Smooth muscle cell (in vitro differentiated cells): Measurements from ENCODE around the gene TLE3. TPM values are rescaled to one million over a fixed set of nuclear protein-coding genes. Genes with fewer than 3 reads are reported as not detected.

Experiments
- DNase-seq: peaks from one replicate; lab custom pipeline; 2025; ENCODE audit not compliant: unreplicated experiment; lab: John Stamatoyannopoulos, UW
- H2AFZ ChIP-seq: fragments of 200-600 bp; sonication (generic); 2 replicates; pipeline ENCODE4 v1.6.0; 2016; ENCODE audit warnings: antibody characterized with exemption, low read depth, mild to moderate bottlenecking
- H3F3A ChIP-seq: fragments of 200-600 bp; sonication (generic); 2 replicates; pipeline ENCODE4 v1.6.0; 2017; ENCODE audit warnings: antibody characterized with exemption, low read depth
- H3K27ac ChIP-seq: fragments of 200-600 bp; sonication (generic); 2 replicates; pipeline ENCODE4 v1.5.1; 2016; ENCODE audit warnings: low read depth, mild to moderate bottlenecking
- H3K27me3 ChIP-seq: fragments of 200-600 bp; sonication (generic); 2 replicates; pipeline ENCODE4 v1.6.1; 2016; ENCODE audit warnings: low read depth, mild to moderate bottlenecking
- H3K36me3 ChIP-seq: fragments of 200-600 bp; sonication (generic); 2 replicates; pipeline ENCODE4 v1.5.1; 2016; ENCODE audit warnings: low read depth
- H3K4me1 ChIP-seq: fragments of 200-600 bp; sonication (generic); 2 replicates; pipeline ENCODE4 v1.5.1; 2016; ENCODE audit warnings: low read depth
- H3K4me2 ChIP-seq: fragments of 200-600 bp; sonication (generic); 2 replicates; pipeline ENCODE4 v1.6.0; 2016; ENCODE audit warnings: mild to moderate bottlenecking
- H3K4me3 ChIP-seq: fragments of 200-600 bp; sonication (generic); 2 replicates; pipeline ENCODE4 v1.5.1; 2016; ENCODE audit warnings: mild to moderate bottlenecking
- H3K79me2 ChIP-seq: fragments of 200-600 bp; sonication (generic); 2 replicates; pipeline ENCODE4 v1.6.0; 2016; ENCODE audit warnings: low read depth, mild to moderate bottlenecking
- H3K9ac ChIP-seq: fragments of 200-600 bp; sonication (generic); 2 replicates; pipeline ENCODE4 v1.6.0; 2016; ENCODE audit warnings: low read depth
- H3K9me3 ChIP-seq: fragments of 200-600 bp; sonication (generic); replicated peaks from 2 replicates; pipeline ENCODE4 v1.5.1; 2016; ENCODE audit warnings: low read depth
- H4K20me1 ChIP-seq: fragments of 200-600 bp; sonication (generic); 2 replicates; pipeline ENCODE4 v1.6.0; 2016; ENCODE audit warnings: low read depth
- WGBS: methylation state at CpG from one replicate; pipeline ENCODE4 v1.1.7; 2016; ENCODE audit warnings: low lambda C conversion rate; 5-methylcytosine and 5-hydroxymethylcytosine counted together
- polyA plus RNA-seq: library from polyadenylated mRNA; unstranded; fragments of >200 nt; fragmentation: Nextera tagmentation; extraction: Ambion mirVana; gene quantifications from 2 replicates; pipeline ENCODE4 v1.2.1, GENCODE V29; 2016
- total RNA-seq: library from RNA; depleted of rRNA; stranded (reverse); fragments of >200 nt; gene quantifications from 2 replicates; pipeline ENCODE4 v1.2.3, GENCODE V29; 2014
- TF ChIP-seq, protein P1 (sequence below): fragments of 200-600 bp; sonication (generic); IDR thresholded peaks from 2 replicates; pipeline ENCODE4 v1.5.1; 2017; ENCODE audit warnings: borderline replicate concordance, mild to moderate bottlenecking, antibody characterized with exemption; ENCODE audit not compliant: insufficient read depth, poor library complexity, severe bottlenecking

Gene TLE3
- total and polyA plus RNA-seq, 2 experiments from 2014 or later = 50.9 to 53.2 TPM

DNA sequence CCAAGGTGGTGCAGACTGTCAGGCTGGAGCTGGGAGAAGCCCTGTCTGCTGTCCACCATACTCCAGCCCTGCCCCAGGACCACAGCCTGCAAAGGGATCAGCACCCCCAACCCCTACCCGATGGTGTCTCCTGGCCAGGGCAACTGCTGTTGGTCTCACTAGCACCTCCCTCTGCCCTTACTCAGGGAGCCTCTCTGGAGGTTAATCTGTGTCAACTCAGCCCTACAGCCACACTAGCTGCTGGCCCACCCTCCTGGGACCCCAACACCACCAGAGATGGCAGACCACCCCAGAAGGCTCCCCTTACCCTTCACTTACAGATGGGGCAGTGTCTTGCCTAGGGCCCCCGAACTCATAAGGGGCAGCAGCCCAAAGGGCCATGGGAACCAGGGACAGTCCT, 65.2 kb downstream of the TLE3 start:
- Histone ChIP-seq H3K9ac (no peak overlapping the region), H3K36me3 (no peaks in the 10 kb centered on the region), H3K79me2 (no peaks in the 10 kb centered on the region), H2AFZ (no peak overlapping the region), H3K4me2 (no peak overlapping the region), H3K4me1 (no peaks in the 10 kb centered on the region), H3K4me3 (no peak overlapping the region), H4K20me1 (no peaks in the 10 kb centered on the region), H3F3A (no peaks in the 10 kb centered on the region), H3K27ac (no peak overlapping the region), H3K27me3 (no peaks in the 10 kb centered on the region), H3K9me3 (no peaks in the 10 kb centered on the region)
- 96% methylated on average over 2 of the region's 2 CpGs for WGBS
- no peak for DNase-seq
- TF ChIP-seq, protein P1, sequence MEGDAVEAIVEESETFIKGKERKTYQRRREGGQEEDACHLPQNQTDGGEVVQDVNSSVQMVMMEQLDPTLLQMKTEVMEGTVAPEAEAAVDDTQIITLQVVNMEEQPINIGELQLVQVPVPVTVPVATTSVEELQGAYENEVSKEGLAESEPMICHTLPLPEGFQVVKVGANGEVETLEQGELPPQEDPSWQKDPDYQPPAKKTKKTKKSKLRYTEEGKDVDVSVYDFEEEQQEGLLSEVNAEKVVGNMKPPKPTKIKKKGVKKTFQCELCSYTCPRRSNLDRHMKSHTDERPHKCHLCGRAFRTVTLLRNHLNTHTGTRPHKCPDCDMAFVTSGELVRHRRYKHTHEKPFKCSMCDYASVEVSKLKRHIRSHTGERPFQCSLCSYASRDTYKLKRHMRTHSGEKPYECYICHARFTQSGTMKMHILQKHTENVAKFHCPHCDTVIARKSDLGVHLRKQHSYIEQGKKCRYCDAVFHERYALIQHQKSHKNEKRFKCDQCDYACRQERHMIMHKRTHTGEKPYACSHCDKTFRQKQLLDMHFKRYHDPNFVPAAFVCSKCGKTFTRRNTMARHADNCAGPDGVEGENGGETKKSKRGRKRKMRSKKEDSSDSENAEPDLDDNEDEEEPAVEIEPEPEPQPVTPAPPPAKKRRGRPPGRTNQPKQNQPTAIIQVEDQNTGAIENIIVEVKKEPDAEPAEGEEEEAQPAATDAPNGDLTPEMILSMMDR = no peak

DNA sequence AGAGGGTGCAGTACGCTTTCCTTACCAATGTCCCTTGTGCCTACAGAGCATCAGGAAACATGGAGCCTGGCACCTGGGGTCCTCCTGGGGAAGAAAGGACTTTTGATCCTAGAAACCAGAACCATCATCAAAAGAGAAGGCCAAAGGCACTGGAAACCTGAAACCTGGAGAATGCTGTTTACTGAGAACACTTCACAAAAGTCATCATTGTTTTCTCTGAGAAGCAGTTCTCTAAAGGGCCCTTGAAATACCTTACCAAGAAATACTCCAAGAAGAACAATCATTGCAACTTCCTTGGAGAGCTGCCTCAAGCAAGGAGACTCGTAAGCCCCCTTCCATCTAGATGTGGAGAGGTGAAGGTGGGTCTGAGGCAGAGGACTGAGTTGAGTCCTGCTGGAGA, 66.0 kb downstream of the TLE3 start:
- WGBS = 94% methylated on average over 2 of the region's 2 CpGs
- no peak for DNase-seq
- Histone ChIP-seq H3K36me3 (no peaks in the 10 kb centered on the region), H3F3A (no peaks in the 10 kb centered on the region), H3K4me2 (no peak overlapping the region), H3K4me3 (no peak overlapping the region), H4K20me1 (no peaks in the 10 kb centered on the region), H3K9ac (no peak overlapping the region), H3K9me3 (no peaks in the 10 kb centered on the region), H3K79me2 (no peaks in the 10 kb centered on the region), H2AFZ (no peak overlapping the region), H3K27ac (no peak overlapping the region), H3K27me3 (no peaks in the 10 kb centered on the region), H3K4me1 (no peaks in the 10 kb centered on the region)
- TF ChIP-seq, protein P1 = no peak

DNA sequence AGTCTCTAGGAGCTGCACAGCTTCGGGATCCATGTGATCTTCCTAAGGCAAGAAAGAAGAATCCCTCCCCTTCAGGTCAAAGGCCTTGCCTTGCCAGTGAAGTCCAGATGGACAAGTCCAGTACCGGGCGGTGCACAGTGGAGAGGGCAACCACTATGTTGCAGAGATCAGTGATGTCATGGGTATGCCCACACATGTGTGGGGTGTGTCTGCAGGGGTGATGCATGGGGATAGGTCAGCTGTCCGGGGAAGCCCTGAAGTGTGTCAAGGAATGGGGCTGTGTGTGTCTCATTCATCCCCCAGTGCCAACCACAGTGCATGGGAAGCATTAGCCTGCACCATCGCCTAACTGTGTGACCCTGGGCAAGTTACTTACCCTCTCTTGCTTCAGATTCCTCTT, 66.5 kb downstream of the TLE3 start:
- WGBS = 84% methylated on average over 5 of the region's 5 CpGs
- H3K4me2 ChIP-seq = no peak overlapping the region
- no peaks in the 10 kb centered on the region for H3F3A ChIP-seq
- H3K36me3 ChIP-seq = no peaks in the 10 kb centered on the region
- no peak for DNase-seq
- H3K27ac ChIP-seq = no peak overlapping the region
- H3K9me3 ChIP-seq = no peaks in the 10 kb centered on the region
- H3K27me3 ChIP-seq = no peaks in the 10 kb centered on the region
- H2AFZ ChIP-seq = no peak overlapping the region
- no peak overlapping the region for H3K4me3 ChIP-seq
- no peak overlapping the region for H3K9ac ChIP-seq
- no peaks in the 10 kb centered on the region for H4K20me1 ChIP-seq
- TF ChIP-seq, protein P1 = no peak
- H3K4me1 ChIP-seq = no peaks in the 10 kb centered on the region
- H3K79me2 ChIP-seq = no peaks in the 10 kb centered on the region

DNA sequence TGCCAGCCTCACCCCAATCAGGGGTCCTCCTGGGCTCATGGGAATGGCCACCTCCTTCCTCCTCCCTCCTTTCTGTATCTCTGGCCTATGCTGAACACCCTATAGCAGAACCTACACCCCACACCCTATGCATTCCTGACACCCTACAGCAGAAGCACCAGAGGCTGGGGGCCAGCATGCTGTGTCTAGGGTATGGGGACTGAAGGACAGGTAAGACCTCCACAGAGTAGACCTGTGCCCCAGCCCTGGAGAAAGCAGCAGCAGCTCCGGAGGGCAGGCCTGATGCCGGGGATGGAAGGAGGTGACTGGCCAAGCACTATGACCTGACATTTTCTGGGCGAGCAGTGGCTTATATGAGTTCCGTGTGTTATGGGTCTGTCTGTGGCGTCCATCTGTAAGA, 66.9 kb downstream of the TLE3 start:
- TF ChIP-seq, protein P1 = no peak

More for the DNA sequence above, 66.9 kb downstream of the TLE3 start:
- WGBS = 97% methylated on average over 5 of the region's 5 CpGs
- H3K4me2 ChIP-seq = no peak overlapping the region
- H3K9ac ChIP-seq = no peak overlapping the region
- H3F3A ChIP-seq = no peaks in the 10 kb centered on the region
- H3K27ac ChIP-seq = no peak overlapping the region
- no peaks in the 10 kb centered on the region for H3K9me3 ChIP-seq
- no peak for DNase-seq
- H4K20me1 ChIP-seq = no peaks in the 10 kb centered on the region
- no peaks in the 10 kb centered on the region for H3K27me3 ChIP-seq
- H3K4me3 ChIP-seq = no peak overlapping the region
- H2AFZ ChIP-seq = no peak overlapping the region
- no peaks in the 10 kb centered on the region for H3K36me3 ChIP-seq
- H3K4me1 ChIP-seq = no peaks in the 10 kb centered on the region
- no peaks in the 10 kb centered on the region for H3K79me2 ChIP-seq
